ENCODE results near the gene ASAP2.

Gene ASAP2

DNA sequence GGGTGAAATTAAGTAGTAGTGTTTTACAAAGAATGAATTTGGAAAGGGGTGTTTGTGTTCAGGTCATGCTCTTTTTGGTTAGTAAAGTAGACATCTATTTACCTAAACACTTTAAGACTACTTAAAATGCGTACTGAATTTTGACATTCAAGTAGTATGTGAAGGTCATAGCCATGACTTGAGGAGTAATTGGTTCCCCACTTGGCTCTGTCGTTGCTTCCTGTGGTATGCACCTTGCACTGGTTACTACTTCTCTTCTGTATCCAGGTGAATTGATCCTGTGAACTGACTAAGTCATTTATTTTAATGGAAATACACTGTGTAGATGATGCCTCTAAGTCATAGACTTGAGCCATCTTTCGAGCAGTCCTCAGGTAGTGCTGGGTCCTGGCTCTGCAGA lies 118.8 kb downstream of the ASAP2 start:
- Histone ChIP-seq H3K79me1 (ENCODE audit: low read length) (no peaks in the 10 kb centered on the region), H3K4me1 (ENCODE audit: control insufficient read depth, low read depth, low read length) (peaks cover 2% of the 10 kb centered on the region), H4K5ac (ENCODE audit: low read length) (no peak overlapping the region), H3K4ac (ENCODE audit: low read depth, low read length) (no peak overlapping the region), H2BK15ac (replicated peaks; ENCODE audit: low read depth) (no peak overlapping the region), H3K56ac (ENCODE audit: low read length) (no peak overlapping the region), H3K79me2 (ENCODE audit: control insufficient read depth, insufficient read depth, low read length) (no peaks in the 10 kb centered on the region), H3K4me3 (ENCODE audit: low read length) (no peak overlapping the region), H3K27me3 (ENCODE audit: insufficient read depth, low read length, poor library complexity) (no peaks in the 10 kb centered on the region), H3K18ac (ENCODE audit: low read length) (no peak overlapping the region), H3K27ac (ENCODE audit: low read depth, low read length) (no peak overlapping the region), H3K36me3 (ENCODE audit: control insufficient read depth, insufficient read depth, low read length) (no peaks in the 10 kb centered on the region), H4K8ac (ENCODE audit: low read depth, low read length) (no peak overlapping the region), H2AK5ac (ENCODE audit: low read length) (no peak overlapping the region), H2BK5ac (ENCODE audit: low read length) (no peak overlapping the region), H3K4me2 (ENCODE audit: low read length) (no peak overlapping the region), H3K23ac (ENCODE audit: low read length) (no peak overlapping the region), H3K9ac (ENCODE audit: low read length) (no peak overlapping the region), H2BK120ac (ENCODE audit: low read depth, low read length) (no peak overlapping the region)
- DNase-seq: no peak
- WGBS (ENCODE audit: extremely low coverage, insufficient coverage, low lambda C conversion rate): no CpG with 5 or more reads among the region's 3 CpGs

DNA sequence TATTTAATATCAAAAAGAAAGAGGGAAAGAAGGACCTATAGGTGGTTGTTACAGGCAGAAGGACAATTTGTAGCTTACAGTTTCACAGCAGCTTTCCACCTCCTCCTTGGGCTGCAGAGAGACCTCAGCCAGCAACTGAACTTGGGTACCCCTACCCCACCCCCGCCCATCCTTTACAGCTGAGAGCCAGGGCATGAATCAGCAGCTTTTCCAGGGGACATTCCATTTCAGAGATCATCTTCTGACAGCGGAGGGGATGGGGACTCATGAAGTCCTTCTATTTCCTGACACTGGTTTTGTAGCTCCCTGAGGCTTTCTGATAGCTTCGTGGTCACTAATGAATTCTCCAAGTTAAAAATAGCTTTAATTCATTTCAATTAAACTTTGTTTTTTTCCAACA lies 120.4 kb downstream of the ASAP2 start:
- Histone ChIP-seq H3K9ac (ENCODE audit: low read length) (no peak overlapping the region), H3K4me2 (ENCODE audit: low read length) (no peak overlapping the region), H3K18ac (ENCODE audit: low read length) (no peak overlapping the region), H3K27me3 (ENCODE audit: insufficient read depth, low read length, poor library complexity) (no peaks in the 10 kb centered on the region), H4K8ac (ENCODE audit: low read depth, low read length) (no peak overlapping the region), H3K79me2 (ENCODE audit: control insufficient read depth, insufficient read depth, low read length) (no peaks in the 10 kb centered on the region), H3K4me1 (ENCODE audit: control insufficient read depth, low read depth, low read length) (peaks cover 4% of the 10 kb centered on the region), H3K56ac (ENCODE audit: low read length) (no peak overlapping the region), H2AK5ac (ENCODE audit: low read length) (no peak overlapping the region), H3K23ac (ENCODE audit: low read length) (no peak overlapping the region), H3K4me3 (ENCODE audit: low read length) (no peak overlapping the region), H2BK120ac (ENCODE audit: low read depth, low read length) (no peak overlapping the region), H3K27ac (ENCODE audit: low read depth, low read length) (no peak overlapping the region), H3K4ac (ENCODE audit: low read depth, low read length) (peak overlapping the region; percentile 56), H2BK15ac (replicated peaks; ENCODE audit: low read depth) (no peak overlapping the region), H2BK5ac (ENCODE audit: low read length) (no peak overlapping the region), H4K5ac (ENCODE audit: low read length) (no peak overlapping the region), H3K36me3 (ENCODE audit: control insufficient read depth, insufficient read depth, low read length) (no peaks in the 10 kb centered on the region), H3K79me1 (ENCODE audit: low read length) (no peaks in the 10 kb centered on the region)
- no CpG with 5 or more reads among the region's 3 CpGs for WGBS (ENCODE audit: extremely low coverage, insufficient coverage, low lambda C conversion rate)
- peak; percentile 78 for DNase-seq

- Histone ChIP-seq H3K27me3 (ENCODE audit: insufficient read depth, low read length, poor library complexity) (no peaks in the 10 kb centered on the region), H3K56ac (ENCODE audit: low read length) (no peak overlapping the region), H2BK15ac (replicated peaks; ENCODE audit: low read depth) (no peak overlapping the region), H3K18ac (ENCODE audit: low read length) (no peak overlapping the region), H3K4ac (ENCODE audit: low read depth, low read length) (no peak overlapping the region), H3K79me1 (ENCODE audit: low read length) (no peaks in the 10 kb centered on the region), H4K8ac (ENCODE audit: low read depth, low read length) (no peak overlapping the region), H3K36me3 (ENCODE audit: control insufficient read depth, insufficient read depth, low read length) (no peaks in the 10 kb centered on the region), H3K9ac (ENCODE audit: low read length) (no peak overlapping the region), H3K27ac (ENCODE audit: low read depth, low read length) (no peak overlapping the region), H2AK5ac (ENCODE audit: low read length) (no peak overlapping the region), H3K4me1 (ENCODE audit: control insufficient read depth, low read depth, low read length) (peaks cover 4% of the 10 kb centered on the region), H3K4me2 (ENCODE audit: low read length) (no peak overlapping the region), H2BK5ac (ENCODE audit: low read length) (no peak overlapping the region), H3K79me2 (ENCODE audit: control insufficient read depth, insufficient read depth, low read length) (no peaks in the 10 kb centered on the region), H3K4me3 (ENCODE audit: low read length) (no peak overlapping the region), H4K5ac (ENCODE audit: low read length) (no peak overlapping the region), H2BK120ac (ENCODE audit: low read depth, low read length) (no peak overlapping the region), H3K23ac (ENCODE audit: low read length) (no peak overlapping the region)
- WGBS (ENCODE audit: extremely low coverage, insufficient coverage, low lambda C conversion rate): no CpG with 5 or more reads among the region's 5 CpGs
- DNase-seq: no peak
Observed at GRCh38 chr2:9327873-9328352, 121.3 kb downstream of the ASAP2 start.

- no peak overlapping the region for H3K9ac ChIP-seq (ENCODE audit: low read length)
- no peak overlapping the region for H3K4me2 ChIP-seq (ENCODE audit: low read length)
- H4K5ac ChIP-seq (ENCODE audit: low read length): no peak overlapping the region
- no CpG with 5 or more reads among the region's 5 CpGs for WGBS (ENCODE audit: extremely low coverage, insufficient coverage, low lambda C conversion rate)
- DNase-seq: peak; percentile 72
- no peaks in the 10 kb centered on the region for H3K79me2 ChIP-seq (ENCODE audit: control insufficient read depth, insufficient read depth, low read length)
- H2AK5ac ChIP-seq (ENCODE audit: low read length): no peak overlapping the region
- H3K4me1 ChIP-seq (ENCODE audit: control insufficient read depth, low read depth, low read length): peaks cover 4% of the 10 kb centered on the region
- H3K27ac ChIP-seq (ENCODE audit: low read depth, low read length): no peak overlapping the region
- no peak overlapping the region for H2BK120ac ChIP-seq (ENCODE audit: low read depth, low read length)
- no peaks in the 10 kb centered on the region for H3K27me3 ChIP-seq (ENCODE audit: insufficient read depth, low read length, poor library complexity)
- H3K56ac ChIP-seq (ENCODE audit: low read length): no peak overlapping the region
- no peak overlapping the region for H2BK15ac ChIP-seq (replicated peaks; ENCODE audit: low read depth)
- H3K18ac ChIP-seq (ENCODE audit: low read length): no peak overlapping the region
- H3K36me3 ChIP-seq (ENCODE audit: control insufficient read depth, insufficient read depth, low read length): no peaks in the 10 kb centered on the region
- no peaks in the 10 kb centered on the region for H3K79me1 ChIP-seq (ENCODE audit: low read length)
- no peak overlapping the region for H3K23ac ChIP-seq (ENCODE audit: low read length)
- H4K8ac ChIP-seq (ENCODE audit: low read depth, low read length): no peak overlapping the region
- no peak overlapping the region for H2BK5ac ChIP-seq (ENCODE audit: low read length)
- H3K4ac ChIP-seq (ENCODE audit: low read depth, low read length): no peak overlapping the region
- no peak overlapping the region for H3K4me3 ChIP-seq (ENCODE audit: low read length)
Observed at GRCh38 chr2:9328931-9329330, 122.3 kb downstream of the ASAP2 start.

DNA sequence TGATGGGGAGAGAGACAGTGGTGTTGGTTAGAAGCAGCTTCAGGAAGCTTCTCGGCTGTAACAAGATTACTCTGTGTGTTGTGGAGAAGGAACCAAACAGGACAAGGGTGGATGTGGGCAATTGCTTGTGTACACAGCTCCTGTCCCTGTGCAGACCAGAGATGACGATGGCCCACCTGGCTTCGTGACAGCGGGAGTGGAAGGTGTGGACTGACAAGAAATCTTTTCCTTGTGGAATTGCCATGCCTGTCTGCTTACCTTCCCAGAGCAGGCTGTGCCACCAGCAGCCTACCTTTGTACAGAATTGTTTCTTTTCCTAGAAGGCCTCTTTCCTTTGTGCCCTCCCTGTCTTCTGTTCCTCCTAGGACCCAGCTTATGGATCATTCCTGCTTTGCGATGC lies 122.9 kb downstream of the ASAP2 start:
- Histone ChIP-seq H2BK15ac (replicated peaks; ENCODE audit: low read depth) (no peak overlapping the region), H3K4me2 (ENCODE audit: low read length) (no peak overlapping the region), H3K4ac (ENCODE audit: low read depth, low read length) (no peak overlapping the region), H3K23ac (ENCODE audit: low read length) (no peak overlapping the region), H3K9ac (ENCODE audit: low read length) (no peak overlapping the region), H4K5ac (ENCODE audit: low read length) (no peak overlapping the region), H2AK5ac (ENCODE audit: low read length) (no peak overlapping the region), H3K79me1 (ENCODE audit: low read length) (no peaks in the 10 kb centered on the region), H3K27me3 (ENCODE audit: insufficient read depth, low read length, poor library complexity) (no peaks in the 10 kb centered on the region), H3K27ac (ENCODE audit: low read depth, low read length) (no peak overlapping the region), H3K79me2 (ENCODE audit: control insufficient read depth, insufficient read depth, low read length) (no peaks in the 10 kb centered on the region), H3K4me1 (ENCODE audit: control insufficient read depth, low read depth, low read length) (peaks cover 4% of the 10 kb centered on the region), H2BK120ac (ENCODE audit: low read depth, low read length) (no peak overlapping the region), H3K18ac (ENCODE audit: low read length) (no peak overlapping the region), H3K36me3 (ENCODE audit: control insufficient read depth, insufficient read depth, low read length) (no peaks in the 10 kb centered on the region), H3K4me3 (ENCODE audit: low read length) (no peak overlapping the region), H3K56ac (ENCODE audit: low read length) (no peak overlapping the region), H2BK5ac (ENCODE audit: low read length) (no peak overlapping the region), H4K8ac (ENCODE audit: low read depth, low read length) (no peak overlapping the region)
- no peak for DNase-seq
- WGBS (ENCODE audit: extremely low coverage, insufficient coverage, low lambda C conversion rate): no CpG with 5 or more reads among the region's 5 CpGs

DNA sequence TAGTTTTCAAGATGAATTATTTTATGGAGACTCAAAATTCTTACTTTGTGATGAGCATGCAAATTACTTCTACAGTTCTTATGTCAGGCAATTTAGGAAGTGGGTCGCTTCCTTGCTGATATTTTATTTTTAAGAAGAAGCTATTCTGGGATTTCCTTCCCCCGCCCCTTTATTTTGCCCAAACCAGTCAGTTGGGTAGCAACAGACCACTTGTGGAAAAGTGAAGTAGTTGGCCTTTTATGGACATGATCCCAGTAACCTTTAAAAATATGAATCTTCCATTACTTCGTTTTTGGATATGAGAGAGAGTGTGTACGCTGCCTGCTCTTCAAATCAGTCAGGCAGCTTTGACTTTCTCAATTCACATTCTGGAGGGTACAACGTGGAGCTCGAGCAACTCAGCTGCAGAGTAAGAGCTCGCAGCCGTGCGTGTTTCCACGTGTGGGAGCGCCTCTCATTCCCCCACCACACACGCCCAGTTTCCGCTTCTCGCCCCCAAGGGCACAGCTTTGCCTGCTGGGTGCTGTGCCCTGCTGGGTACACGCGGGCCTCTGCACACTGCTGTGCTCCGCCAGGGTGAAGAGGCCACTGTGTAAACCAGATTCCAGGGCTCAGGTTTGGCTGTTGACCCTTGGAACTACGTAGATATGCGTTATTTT lies 124.1 kb downstream of the ASAP2 start:
- Histone ChIP-seq H3K23ac (ENCODE audit: low read length) (no peak overlapping the region), H4K8ac (ENCODE audit: low read depth, low read length) (no peak overlapping the region), H3K4me2 (ENCODE audit: low read length) (no peak overlapping the region), H3K36me3 (ENCODE audit: control insufficient read depth, insufficient read depth, low read length) (no peaks in the 10 kb centered on the region), H4K5ac (ENCODE audit: low read length) (no peak overlapping the region), H3K27ac (ENCODE audit: low read depth, low read length) (no peak overlapping the region), H3K4me1 (ENCODE audit: control insufficient read depth, low read depth, low read length) (peaks cover 4% of the 10 kb centered on the region), H3K79me1 (ENCODE audit: low read length) (no peaks in the 10 kb centered on the region), H2BK5ac (ENCODE audit: low read length) (no peak overlapping the region), H3K79me2 (ENCODE audit: control insufficient read depth, insufficient read depth, low read length) (no peaks in the 10 kb centered on the region), H2AK5ac (ENCODE audit: low read length) (no peak overlapping the region), H3K4ac (ENCODE audit: low read depth, low read length) (no peak overlapping the region), H2BK15ac (replicated peaks; ENCODE audit: low read depth) (no peak overlapping the region), H3K18ac (ENCODE audit: low read length) (no peak overlapping the region), H3K27me3 (ENCODE audit: insufficient read depth, low read length, poor library complexity) (no peaks in the 10 kb centered on the region), H3K56ac (ENCODE audit: low read length) (no peak overlapping the region), H3K4me3 (ENCODE audit: low read length) (no peak overlapping the region), H3K9ac (ENCODE audit: low read length) (no peak overlapping the region), H2BK120ac (ENCODE audit: low read depth, low read length) (no peak overlapping the region)
- no CpG with 5 or more reads among the region's 19 CpGs for WGBS (ENCODE audit: extremely low coverage, insufficient coverage, low lambda C conversion rate)
- no peak for DNase-seq

Measured in mesendoderm (in vitro differentiated cells).